Measurements from ENCODE around the gene BMERB1. TPM values are rescaled to one million over a fixed set of nuclear protein-coding genes. Genes with fewer than 3 reads are reported as not detected.

Gene BMERB1
- total RNA-seq, 1 donor from 2014 or later: 45.1 TPM

GRCh38 chr16:15636392-15636873 is 202.0 kb downstream of the BMERB1 start:
- H3K9me3 Mint-ChIP-seq: no peaks in the 10 kb centered on the region
- no peak for DNase-seq (ENCODE audit: low read depth, low spot score)
- TF ChIP-seq CTCF (conservative IDR thresholded peaks at IDR 0.05): no peak
- no peak overlapping the region for H3K27ac Mint-ChIP-seq (ENCODE audit: unreplicated experiment)
- H3K4me3 Mint-ChIP-seq: no peak overlapping the region
- H3K27me3 Mint-ChIP-seq (ENCODE audit: low read depth): no peaks in the 10 kb centered on the region
- peaks cover 3% of the 10 kb centered on the region for H3K4me1 Mint-ChIP-seq
- H3K36me3 Mint-ChIP-seq (ENCODE audit: low read depth): peaks cover 16% of the 10 kb centered on the region

Other genes starting within 250 kb of the BMERB1 start
- 6.0 and 6.1 TPM in 2 replicates for gene NPIPA5, start 56.3 kb upstream of the BMERB1 start, total RNA-seq
- 4.9 and 5.9 TPM in 2 replicates for gene MPV17L, start 38.8 kb upstream of the BMERB1 start, total RNA-seq
- gene MARF1, start 208.6 kb downstream of the BMERB1 start, total RNA-seq: 52.7 and 60.1 TPM in 2 replicates
- gene NDE1, start 215.7 kb downstream of the BMERB1 start, total RNA-seq: 72.2 and 74.0 TPM in 2 replicates

Measured in neural crest cell (in vitro differentiated cells).